ENCODE results near the gene ERAP2. TPM values are rescaled to one million over a fixed set of nuclear protein-coding genes. Genes with fewer than 3 reads are reported as not detected.

The ERAP2 gene
- total RNA-seq, 4 donors from 2014 or later: 5.7 to 20.9 (median 13.7) TPM

DNA sequence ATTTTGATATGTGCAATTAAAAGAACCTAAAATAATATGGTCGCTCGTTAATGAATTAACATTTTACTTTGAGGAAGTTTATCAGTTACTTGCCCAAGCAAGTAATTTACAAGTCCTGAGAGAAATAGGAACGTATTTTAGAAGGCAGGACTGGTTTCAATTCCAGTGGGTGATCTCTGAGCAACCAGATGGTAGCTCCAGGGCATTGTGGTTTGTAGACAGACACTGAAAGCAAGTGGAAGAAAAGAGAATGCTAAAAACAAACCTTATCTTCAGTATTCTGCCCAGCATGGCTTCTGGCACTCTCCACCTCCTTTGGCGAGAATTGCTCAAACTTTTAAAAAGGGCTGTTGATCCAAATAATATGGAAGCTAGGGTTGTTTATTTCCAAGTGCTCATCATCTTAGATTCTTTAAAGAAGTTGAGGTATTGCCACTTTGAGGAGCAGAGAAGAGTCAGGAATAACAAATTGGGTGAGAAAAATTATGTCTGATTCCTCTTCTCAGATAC lies 31.8 kb upstream of the ERAP2 start:
- TF ChIP-seq, protein P1, sequence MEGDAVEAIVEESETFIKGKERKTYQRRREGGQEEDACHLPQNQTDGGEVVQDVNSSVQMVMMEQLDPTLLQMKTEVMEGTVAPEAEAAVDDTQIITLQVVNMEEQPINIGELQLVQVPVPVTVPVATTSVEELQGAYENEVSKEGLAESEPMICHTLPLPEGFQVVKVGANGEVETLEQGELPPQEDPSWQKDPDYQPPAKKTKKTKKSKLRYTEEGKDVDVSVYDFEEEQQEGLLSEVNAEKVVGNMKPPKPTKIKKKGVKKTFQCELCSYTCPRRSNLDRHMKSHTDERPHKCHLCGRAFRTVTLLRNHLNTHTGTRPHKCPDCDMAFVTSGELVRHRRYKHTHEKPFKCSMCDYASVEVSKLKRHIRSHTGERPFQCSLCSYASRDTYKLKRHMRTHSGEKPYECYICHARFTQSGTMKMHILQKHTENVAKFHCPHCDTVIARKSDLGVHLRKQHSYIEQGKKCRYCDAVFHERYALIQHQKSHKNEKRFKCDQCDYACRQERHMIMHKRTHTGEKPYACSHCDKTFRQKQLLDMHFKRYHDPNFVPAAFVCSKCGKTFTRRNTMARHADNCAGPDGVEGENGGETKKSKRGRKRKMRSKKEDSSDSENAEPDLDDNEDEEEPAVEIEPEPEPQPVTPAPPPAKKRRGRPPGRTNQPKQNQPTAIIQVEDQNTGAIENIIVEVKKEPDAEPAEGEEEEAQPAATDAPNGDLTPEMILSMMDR (IDR thresholded peaks at IDR 0.05): no peak
- TF ChIP-seq POLR2A (IDR thresholded peaks at IDR 0.05): no peak
- DNase-seq: no peak
- WGBS, 2 donors: 36 to 41% methylated on average over 4 of the region's 4 CpGs
- Histone ChIP-seq H3K9me3 (peaks cover 0 to under 1% (median 0%) of the 10 kb centered on the region in 3 donors), H3K4me3 (no peak overlapping the region), H3K27me3 (no peaks in the 10 kb centered on the region), H3K4me1 (no peaks in the 10 kb centered on the region), H3K36me3 (no peaks in the 10 kb centered on the region), H3K27ac (no peak overlapping the region)
- intact Hi-C loops (cut with DNase I): no loop called here

DNA sequence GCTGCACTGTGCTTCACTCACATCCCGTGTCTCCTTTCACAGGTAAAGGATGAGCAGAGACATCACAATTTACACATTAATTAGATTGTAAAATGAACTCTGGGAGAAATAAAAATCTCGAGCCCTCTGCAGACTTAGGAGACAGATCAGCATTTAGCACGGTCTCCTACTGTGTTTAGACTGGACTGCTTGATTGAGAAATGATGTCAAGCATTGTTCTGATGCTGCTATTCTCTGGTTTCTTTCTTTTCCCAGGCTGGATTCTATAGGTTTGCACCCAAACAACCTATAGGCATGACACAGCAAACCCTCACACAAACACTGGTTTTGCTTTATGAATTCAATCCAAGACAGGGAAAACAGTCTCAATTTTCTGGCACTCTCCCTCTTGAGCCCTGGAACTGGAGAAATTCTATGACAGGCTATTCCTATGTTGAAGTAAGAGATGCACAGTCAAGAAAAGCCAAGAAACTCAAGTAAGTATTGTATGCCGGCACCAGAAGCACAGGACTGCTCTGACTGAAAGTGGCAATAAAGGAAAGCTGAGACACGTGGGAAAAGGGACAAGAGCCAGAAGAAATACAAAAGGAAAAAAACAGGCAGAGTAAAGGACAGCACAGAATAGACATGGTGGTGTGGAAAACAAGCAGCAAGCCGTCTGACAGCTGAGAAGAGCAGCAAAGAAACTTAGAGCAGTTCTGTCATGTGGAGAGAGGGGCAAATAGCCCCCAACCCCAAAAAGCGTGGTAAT lies 24.8 kb upstream of the ERAP2 start:
- H3K27ac ChIP-seq: no peak overlapping the region
- peaks cover 0 to 4% (median 0%) of the 10 kb centered on the region in 3 donors for H3K9me3 ChIP-seq
- intact Hi-C loops (cut with DNase I): no loop called here
- no peak for DNase-seq
- TF ChIP-seq, protein P1 (IDR thresholded peaks at IDR 0.05): no peak
- TF ChIP-seq POLR2A (IDR thresholded peaks at IDR 0.05): no peak
- H3K4me3 ChIP-seq: no peak overlapping the region
- H3K4me1 ChIP-seq: no peaks in the 10 kb centered on the region
- 59 to 80% methylated on average over 7 of the region's 7 CpGs for WGBS, 2 donors
- no peaks in the 10 kb centered on the region for H3K27me3 ChIP-seq
- H3K36me3 ChIP-seq: no peaks in the 10 kb centered on the region

DNA sequence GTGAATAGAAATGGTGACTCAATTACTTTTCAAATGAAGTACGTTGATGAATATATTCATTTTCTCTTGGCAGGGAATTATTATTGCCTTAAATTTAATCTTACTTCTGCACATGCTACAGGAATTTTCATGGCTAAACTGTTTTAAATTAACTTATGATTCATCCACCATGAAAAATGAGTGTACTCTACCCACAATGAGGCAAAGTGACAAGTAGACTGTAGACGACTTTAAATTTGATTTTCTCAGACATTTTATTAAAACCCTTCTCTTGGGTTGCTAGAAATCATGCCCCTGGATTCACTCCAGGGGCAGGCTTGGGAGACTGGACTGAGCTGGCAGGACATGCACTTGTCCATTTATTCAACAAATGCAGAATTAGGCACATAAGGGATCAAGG lies 23.5 kb upstream of the ERAP2 start:
- 29 to 39% methylated on average over 2 of the region's 2 CpGs for WGBS, 2 donors
- Histone ChIP-seq H3K36me3 (no peaks in the 10 kb centered on the region), H3K9me3 (peaks cover 0 to 4% (median 0%) of the 10 kb centered on the region in 3 donors), H3K4me1 (no peaks in the 10 kb centered on the region), H3K4me3 (no peak overlapping the region), H3K27ac (no peak overlapping the region), H3K27me3 (no peaks in the 10 kb centered on the region)
- intact Hi-C loops (cut with DNase I): no loop called here
- TF ChIP-seq, protein P1 (IDR thresholded peaks at IDR 0.05): no peak
- DNase-seq: no peak

DNA sequence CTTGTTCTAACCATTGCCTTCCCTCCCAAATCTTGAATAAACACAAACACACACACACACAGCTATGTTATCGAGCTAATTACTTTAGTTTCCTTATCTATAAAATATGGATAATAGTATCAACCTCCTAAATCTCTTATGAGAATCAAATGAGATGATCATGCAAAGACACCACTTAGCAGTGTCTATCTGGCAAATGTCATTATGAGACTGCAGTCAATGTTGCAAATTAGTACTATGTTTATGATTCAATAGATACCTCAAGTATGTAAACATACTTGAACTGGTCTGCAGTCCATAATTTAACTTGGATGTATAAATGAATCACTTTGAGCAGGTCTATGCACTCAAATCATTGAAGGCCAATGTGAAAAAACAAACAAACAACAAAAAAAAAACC lies 22.2 kb upstream of the ERAP2 start:
- Histone ChIP-seq H3K4me1 (no peaks in the 10 kb centered on the region), H3K4me3 (no peak overlapping the region), H3K27me3 (no peaks in the 10 kb centered on the region), H3K27ac (no peak overlapping the region), H3K9me3 (peaks cover 0 to 4% (median 0%) of the 10 kb centered on the region in 3 donors), H3K36me3 (no peaks in the 10 kb centered on the region)
- 86 to 100% methylated on average over 1 of the region's 1 CpG for WGBS, 2 donors
- DNase-seq: no peak
- intact Hi-C loops (cut with DNase I): no loop called here
- TF ChIP-seq POLR2A (IDR thresholded peaks at IDR 0.05): no peak
- TF ChIP-seq, protein P1 (IDR thresholded peaks at IDR 0.05): no peak

DNA sequence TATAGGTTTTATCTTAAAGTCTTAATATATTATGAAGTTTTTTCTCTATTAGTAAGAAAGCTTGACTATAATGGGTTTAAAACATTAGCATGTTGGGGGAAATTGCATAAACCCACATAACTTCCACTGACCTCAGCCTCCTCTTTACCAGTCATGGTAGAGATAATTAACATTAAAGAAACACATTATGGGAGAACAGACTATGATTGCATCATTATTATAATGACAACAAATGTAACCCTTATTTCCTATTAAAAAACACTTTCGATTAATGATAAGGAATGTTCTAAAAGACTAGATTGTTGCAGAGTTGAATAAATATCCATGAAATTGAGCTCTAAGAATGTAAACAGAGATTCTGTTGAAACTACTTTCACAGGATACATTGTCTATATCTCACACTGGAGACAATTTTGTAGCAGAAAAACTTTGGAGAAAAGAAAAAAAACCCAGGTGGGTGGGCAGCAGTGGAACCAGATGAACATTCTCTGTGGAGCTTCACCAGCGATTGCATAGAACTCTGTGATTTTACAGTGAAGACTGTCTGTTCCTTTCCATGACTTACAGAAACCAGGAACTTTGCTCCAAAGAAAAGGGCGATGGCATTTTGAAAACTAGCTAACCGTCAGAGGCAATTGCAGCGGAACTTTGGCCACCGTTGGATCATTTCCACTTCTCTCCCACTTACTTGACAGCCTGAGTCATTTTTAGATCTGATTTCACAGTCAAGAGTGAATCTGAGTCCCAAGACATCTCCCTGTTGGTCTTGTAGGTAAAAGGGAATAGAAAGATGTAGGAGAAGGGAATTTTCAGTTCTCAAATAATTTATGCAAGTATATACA lies 21.0 kb upstream of the ERAP2 start:
- no peak for DNase-seq
- no peaks in the 10 kb centered on the region for H3K27me3 ChIP-seq
- H3K4me1 ChIP-seq: no peaks in the 10 kb centered on the region
- WGBS, 2 donors: 62 to 70% methylated on average over 6 of the region's 6 CpGs
- H3K4me3 ChIP-seq: no peak overlapping the region
- no peaks in the 10 kb centered on the region for H3K9me3 ChIP-seq
- no peak overlapping the region for H3K27ac ChIP-seq
- intact Hi-C loops (cut with DNase I): no loop called here
- TF ChIP-seq POLR2A (IDR thresholded peaks at IDR 0.05): no peak
- TF ChIP-seq, protein P1 (IDR thresholded peaks at IDR 0.05): no peak
- H3K36me3 ChIP-seq: no peaks in the 10 kb centered on the region

All from esophagus squamous epithelium (tissue), 5 donors.